Eye (tissue), 1 donor: ENCODE measurements around the gene HRNR.

ENCODE experiments used
- DNase-seq: peaks from one replicate; pipeline ENCODE4 v3.0.0-alpha.2; 2015

Gene HRNR

DNA sequence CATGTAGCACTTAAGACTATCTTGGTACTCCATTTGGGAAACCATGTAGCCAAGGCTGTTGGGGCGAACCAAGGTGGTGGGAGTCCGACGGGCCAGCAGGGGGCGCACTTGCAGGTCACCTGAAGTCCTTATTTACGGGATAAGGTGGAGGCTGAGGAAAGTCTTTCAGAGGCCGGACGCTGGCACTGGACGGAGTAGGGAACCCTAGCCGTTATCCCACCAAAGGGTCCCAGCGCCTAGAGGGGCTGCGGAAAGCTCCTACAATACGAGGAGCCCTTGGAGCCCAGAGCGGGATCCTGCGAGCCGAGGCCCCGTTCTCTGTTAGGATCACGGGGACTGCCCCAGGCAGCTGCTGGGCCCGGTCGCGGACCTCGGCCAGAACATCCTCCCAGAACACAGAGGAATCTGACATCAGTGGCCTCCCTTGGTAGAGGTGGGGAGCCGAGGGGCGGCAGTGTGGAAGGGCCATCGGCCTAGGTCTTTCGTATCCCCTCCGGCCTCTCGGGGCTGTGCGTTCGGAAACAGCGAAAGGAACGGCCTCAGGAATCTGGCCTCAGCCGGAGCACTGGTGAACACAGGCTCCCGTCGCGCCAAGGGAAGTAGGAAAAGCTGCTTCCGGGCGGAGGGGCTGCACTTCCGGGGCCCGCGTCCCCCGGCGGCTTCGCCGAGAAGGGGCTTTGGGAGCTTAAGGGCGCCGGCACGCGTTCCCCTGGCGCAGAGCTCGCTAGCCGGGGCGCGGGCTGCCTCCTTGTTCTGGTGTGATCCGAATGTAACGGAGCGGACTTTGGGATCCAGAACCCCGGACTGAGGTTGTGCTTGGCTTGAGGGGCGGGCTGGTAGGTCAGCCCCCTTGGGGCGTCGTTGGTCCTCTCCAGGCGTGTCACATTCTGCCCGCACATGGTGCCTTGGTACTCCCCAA is 35.1 kb downstream of the HRNR start:
- peak; percentile 79 for DNase-seq

DNA sequence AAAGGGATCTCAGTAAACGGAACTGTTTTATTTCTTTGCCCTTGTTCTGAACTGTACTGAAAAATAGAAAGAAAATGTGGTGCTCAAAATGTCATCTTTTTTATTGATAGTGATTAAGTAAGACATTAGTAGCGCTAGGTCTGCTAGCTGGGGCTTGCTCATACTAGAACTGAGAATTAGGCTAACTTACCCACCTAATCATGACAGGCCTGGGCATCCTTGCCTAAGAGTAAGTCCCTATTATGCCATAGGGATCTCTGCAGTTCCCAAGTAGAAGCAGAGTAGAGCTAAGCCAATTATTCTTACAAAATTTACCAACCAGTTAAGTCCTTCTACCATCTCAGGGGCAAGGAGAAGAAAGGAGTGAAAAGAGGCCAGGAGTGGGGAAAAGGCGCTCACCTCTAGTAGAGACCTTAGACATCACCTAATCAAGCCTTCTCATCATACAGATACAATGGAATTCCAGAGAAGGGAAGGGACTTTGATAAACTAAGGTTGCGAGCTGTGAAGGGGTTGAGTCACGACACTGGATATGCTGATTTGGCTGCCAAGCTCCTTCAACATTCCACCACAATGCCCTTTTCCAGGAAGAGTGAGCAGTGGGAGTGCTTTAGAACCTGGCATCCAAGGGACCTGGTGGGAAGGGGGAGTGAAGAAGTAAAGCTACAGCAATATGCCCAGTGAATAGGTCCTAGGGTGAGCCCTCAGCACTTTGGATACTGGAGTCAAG is 37.3 kb downstream of the HRNR start:
- DNase-seq = no peak

- DNase-seq = peak; percentile 55
Observed at GRCh38 chr1:152185544-152186391, 38.2 kb downstream of the HRNR start.

DNA sequence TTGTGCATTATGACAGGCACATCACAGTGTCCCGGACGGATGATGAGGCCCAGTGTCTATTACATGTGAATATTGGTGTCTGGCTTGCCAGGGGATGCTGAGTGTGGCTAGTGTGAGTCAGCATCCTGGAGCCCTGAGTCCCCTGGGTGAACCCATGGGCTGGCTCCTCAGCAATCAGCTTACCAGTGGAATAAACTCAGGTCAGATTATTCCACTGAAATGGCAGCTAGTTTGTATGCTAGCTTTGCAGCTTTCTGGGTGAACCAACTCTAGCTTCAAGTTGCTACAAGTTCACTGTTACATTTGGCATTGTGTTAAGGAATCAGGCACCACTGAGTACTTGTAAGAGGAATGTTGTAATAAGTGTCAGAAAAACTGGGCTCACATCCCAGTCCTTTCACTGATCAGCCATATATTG is 41.0 kb downstream of the HRNR start:
- no peak for DNase-seq

- no peak for DNase-seq
Observed at GRCh38 chr1:152182431-152182830, 41.6 kb downstream of the HRNR start.

DNA sequence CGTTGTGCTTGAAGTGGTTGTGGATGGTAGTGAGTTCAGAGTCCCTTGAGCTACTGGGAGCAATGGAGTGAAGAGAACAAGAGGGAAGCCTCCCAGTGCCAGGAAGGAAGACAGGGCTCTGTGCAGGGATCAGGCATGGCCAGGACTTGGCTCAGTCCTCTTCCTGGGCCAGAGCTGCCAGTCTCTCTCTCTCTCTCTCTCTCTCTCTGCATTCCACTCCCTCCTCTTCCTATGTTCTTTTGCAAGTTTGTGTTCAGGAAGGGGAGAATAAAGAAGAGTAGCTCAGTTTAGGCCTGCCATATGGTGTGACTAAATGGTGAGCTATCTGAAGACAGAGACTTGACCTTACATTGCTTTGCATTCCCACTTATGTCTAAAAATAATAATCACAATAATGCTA is 44.4 kb downstream of the HRNR start:
- no peak for DNase-seq

DNA sequence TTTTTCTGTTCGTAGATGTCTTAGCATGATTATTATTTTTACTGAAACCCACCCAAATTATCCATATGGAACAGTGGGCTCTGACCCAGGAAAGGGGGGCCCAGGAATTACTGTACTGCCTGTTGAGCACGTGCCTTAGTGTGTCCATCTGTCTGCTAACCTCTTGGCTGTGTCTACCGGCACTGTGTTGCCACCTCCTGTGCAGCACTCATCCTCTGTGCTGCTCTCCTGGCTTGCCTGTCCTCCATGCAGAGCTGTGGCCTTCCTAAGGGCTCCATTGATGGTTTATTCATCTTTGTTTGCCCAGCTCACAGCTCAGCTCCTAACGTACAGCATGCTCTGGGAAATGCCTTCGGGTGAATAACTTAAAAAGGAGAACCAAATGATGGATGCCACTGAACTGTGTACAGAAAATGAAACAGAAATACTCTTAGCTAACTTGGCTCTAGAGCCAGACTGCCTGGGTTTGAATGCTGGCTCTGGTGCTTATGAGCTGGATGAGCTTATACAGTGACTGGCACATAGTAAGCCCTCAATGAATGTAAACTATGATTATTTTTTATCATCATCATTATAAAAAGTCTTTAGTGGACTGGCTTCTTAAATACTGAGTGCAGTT is 53.6 kb downstream of the HRNR start:
- no peak for DNase-seq

DNA sequence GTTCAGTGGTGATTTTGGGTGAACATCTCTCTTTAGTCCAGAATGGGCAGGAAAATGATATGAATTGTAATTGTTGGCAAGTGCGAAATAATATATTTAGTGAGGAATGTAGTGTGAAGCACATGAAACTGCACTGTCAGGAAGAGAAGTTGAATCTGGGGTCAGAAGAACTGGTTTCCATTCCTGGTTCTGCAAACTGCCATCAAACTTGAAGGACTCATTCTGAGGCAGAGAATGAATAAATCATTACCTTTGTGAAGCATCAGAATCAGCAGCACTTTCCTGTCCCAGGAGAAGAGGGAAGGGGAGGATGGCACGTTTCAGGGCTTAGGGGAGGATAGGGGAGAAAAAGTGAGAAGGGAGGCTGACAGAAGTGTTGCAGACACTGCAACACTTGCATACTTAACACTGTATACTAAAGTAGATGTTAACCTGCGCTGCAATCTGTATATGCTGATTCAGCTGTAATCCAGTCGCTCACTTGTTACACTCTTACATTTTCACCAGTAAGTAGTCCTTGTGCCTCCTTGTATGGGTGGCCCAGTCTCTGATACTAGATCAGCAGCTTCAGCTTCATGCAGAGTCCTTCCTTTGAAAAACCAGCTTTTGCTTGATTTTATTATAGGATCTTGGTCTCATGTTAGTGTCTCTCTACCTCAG is 54.5 kb downstream of the HRNR start:
- DNase-seq = no peak

DNA sequence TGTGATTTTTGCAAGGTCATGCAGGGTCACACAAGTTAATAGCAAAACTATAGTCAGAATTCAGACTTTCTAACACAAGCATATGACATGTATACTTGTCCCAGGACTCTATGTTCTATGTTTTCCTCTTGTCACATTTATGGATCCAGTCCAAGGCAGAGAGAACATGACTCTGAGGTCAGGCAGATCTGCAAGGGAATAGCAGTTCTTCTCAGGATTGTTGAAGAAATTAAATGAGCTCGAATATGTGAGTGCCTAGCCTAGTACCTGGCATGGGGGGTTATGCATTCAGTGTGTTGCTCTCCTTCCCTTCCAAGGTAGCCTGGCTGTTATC is 55.5 kb downstream of the HRNR start:
- DNase-seq = no peak

DNA sequence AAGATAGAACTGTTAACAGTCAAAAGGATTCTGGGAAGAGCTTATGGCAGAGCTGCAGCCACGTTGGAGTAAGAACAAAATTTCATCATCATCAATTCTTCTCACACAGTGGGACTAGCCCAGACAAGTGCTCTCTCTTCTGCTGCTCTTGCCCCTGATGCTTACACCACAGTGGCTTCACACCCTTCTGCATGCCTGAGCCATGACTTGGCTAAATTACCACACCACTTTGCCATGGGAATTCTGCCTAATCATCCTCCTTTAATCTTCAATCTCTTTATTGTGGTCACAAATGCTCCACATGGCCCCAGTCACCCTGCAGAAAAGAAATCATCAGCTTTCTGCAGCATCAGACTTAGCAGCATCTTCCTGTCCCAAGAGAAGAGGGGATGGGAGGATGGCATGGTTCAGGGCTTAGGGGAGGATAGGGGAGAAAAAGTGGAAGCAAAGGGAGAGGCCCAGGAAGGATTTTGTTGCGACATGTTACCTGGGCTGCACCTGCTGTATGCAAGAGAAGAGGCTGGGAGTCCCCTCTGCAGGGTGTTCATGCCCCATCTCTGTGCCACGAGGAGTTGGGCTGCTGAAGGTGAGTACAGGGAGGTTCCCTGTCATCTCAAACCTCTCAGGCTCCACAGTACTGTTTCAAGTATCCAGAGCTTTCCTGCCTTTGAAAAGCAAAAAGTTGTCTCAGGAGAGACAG is 56.0 kb downstream of the HRNR start:
- no peak for DNase-seq

GRCh38 chr1:152166966-152167365 is 57.0 kb downstream of the HRNR start:
- no peak for DNase-seq

- DNase-seq = no peak
Observed at GRCh38 chr1:152165286-152166077, 58.5 kb downstream of the HRNR start.

GRCh38 chr1:152164517-152165136 is 59.4 kb downstream of the HRNR start:
- no peak for DNase-seq

DNA sequence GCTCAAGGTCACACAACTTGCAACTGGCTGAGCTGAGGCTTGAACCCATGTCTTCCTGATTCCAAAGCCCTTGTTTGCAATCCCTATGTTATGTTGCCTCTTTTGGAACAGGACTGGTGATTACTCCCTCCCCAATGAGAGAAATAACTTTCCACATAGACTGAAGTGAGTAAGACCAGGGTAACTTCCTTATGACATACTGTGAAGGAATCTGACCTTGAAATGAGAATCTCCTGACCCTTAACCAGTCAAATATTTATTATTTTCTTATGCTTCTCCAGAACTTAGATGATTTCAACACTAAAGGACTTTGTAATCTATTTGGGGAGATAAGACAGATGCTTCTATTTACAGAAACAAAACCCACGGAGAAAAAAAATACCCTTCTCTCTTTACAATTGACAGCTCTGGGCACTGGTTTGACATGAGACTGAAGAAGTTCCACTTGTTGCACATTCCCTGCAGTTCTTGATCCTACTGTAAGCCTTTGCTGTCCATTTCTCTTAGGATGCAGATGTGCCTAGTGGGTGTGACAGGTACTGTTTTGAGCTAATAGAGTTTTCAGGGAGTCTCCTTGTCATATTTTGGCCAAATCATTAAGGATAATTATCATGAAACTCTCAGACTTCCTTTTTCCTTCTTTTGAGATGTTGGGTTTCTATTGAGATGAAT is 61.1 kb downstream of the HRNR start:
- peak; percentile 3 for DNase-seq
